Breast epithelium (tissue), 3 donors: ENCODE data around the gene DLST.

Experiments
- POLR2A ChIP-seq: fragments of 450-650 bp; IDR thresholded peaks from one replicate; pipeline ENCODE4 v1.6.1; 2016; ENCODE audit warnings: antibody characterized with exemption, mild to moderate bottlenecking, moderate library complexity
- POLR2AphosphoS5 ChIP-seq, 3 donors: sonication (generic); formaldehyde crosslinking; IDR thresholded peaks; one replicate each; pipeline ENCODE4 v1.6.1; 2017; ENCODE audit warnings: antibody characterized with exemption in 3 of 3
- TF ChIP-seq, protein P1 (sequence below), 3 donors: fragments of 450-650 bp; IDR thresholded peaks; one replicate each; pipeline ENCODE4 v1.5.1; 2016 to 2017; ENCODE audit warnings: antibody characterized with exemption in 3 of 3, mild to moderate bottlenecking in 3 of 3, moderate library complexity in 3 of 3

DNA sequence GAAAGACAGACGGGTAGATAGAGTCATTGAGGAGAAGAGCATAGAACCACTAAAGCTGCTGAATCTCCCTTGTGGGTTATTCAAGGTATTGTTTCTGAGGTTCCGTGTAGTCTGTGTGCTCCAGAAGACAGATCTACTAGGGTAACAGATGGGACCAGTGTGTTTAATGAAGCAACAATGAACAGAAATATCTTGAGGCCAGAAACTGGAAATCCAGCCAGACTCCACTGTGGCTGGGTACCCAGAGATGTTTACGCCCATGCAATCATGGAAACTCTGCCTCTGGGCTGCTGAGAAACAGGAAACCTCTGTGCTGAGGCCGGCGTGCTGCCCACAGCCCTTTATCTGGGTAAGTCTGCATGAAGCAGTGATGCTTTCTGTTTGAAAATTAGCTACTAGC lies 14.0 kb upstream of the DLST start:
- TF ChIP-seq, protein P1, sequence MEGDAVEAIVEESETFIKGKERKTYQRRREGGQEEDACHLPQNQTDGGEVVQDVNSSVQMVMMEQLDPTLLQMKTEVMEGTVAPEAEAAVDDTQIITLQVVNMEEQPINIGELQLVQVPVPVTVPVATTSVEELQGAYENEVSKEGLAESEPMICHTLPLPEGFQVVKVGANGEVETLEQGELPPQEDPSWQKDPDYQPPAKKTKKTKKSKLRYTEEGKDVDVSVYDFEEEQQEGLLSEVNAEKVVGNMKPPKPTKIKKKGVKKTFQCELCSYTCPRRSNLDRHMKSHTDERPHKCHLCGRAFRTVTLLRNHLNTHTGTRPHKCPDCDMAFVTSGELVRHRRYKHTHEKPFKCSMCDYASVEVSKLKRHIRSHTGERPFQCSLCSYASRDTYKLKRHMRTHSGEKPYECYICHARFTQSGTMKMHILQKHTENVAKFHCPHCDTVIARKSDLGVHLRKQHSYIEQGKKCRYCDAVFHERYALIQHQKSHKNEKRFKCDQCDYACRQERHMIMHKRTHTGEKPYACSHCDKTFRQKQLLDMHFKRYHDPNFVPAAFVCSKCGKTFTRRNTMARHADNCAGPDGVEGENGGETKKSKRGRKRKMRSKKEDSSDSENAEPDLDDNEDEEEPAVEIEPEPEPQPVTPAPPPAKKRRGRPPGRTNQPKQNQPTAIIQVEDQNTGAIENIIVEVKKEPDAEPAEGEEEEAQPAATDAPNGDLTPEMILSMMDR (IDR thresholded peaks at IDR 0.05), result no peak
- TF ChIP-seq POLR2AphosphoS5 (IDR thresholded peaks at IDR 0.05), result no peak
- no peak for TF ChIP-seq POLR2A
